Stimulated activated CD8-positive, alpha-beta memory T cell treated with anti-CD3 and anti-CD28 coated beads, Interleukin-2, amount 100 ng/mL, for 48 hours (primary cell): ENCODE results near the gene MAPKAPK2.

Experiments used
- DNase-seq, 2 donors: peaks; one replicate each; pipeline ENCODE4 v3.0.0-alpha.2; 2020; ENCODE audit warnings: low read depth in 2 of 2

MAPKAPK2 gene

DNA sequence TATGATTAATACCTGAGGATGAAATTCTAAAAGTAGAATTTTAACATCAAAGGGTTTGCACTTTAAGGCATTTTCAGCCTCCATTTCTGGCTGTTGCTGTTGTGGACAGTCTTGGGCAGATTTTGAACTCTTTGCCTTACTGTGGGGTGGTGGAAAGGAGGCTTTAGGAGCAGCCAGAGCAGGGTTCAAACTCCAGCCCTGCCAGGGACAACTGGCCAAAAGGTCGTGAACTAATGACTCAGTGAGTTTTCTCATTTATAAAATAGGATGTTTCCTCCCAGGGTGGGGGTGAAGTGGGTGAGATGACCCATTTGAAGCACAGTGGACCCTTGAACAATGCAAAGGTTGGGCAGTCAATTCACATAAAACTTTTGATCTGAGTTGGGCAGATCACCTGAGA is 36.7 kb downstream of the MAPKAPK2 start:
- no peak for DNase-seq

DNA sequence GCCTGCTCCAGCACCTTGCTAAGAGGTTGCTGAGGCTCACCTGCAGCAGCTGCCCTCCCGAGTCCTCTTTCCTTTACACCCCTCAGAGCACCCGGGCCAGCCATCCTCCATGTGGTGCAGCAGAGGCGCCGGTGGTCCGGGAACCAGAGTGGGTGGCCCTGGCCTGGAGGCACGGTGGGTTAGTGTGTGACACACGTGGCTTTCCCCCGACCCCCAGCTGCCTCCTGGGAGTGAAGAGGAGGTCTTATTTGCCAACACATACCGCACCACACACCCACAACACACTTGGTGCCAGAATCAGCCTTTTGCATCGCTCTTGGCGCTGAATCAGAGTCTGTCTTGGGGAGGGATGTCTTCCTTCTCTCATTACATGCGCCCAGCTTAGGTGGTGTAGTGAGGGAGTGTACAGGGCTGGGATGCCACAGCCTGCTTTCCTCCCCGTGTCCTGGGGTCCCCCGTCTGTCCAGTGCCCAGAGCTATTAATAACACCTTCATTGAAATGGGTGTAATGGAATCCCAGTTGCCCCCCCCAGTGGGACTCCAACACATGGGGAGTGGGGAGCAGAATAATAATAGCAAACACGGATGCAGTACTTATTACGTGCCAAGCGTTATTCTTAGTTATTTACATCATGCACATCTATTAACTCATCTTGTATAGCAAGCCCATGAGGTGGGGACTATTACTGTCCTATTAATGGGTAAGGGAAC is 38.2 kb downstream of the MAPKAPK2 start:
- no peak for DNase-seq

DNA sequence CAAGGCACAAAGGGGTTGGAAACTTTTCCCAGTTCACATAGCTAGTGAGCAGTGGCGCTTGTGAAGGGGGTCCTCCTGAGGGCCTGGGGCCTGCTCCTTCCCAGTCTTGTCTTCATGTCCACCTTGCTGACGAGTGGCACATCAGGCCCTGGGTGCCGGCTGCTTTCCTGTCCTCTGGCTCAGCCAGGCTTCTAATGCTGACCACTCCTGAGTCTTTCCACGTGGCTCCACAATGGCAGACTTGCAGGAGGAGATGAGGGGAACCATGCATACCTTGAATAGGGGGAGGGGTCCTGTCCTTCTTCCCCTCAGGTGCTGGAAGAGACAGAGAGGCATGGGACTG is 38.7 kb downstream of the MAPKAPK2 start:
- no peak for DNase-seq

DNA sequence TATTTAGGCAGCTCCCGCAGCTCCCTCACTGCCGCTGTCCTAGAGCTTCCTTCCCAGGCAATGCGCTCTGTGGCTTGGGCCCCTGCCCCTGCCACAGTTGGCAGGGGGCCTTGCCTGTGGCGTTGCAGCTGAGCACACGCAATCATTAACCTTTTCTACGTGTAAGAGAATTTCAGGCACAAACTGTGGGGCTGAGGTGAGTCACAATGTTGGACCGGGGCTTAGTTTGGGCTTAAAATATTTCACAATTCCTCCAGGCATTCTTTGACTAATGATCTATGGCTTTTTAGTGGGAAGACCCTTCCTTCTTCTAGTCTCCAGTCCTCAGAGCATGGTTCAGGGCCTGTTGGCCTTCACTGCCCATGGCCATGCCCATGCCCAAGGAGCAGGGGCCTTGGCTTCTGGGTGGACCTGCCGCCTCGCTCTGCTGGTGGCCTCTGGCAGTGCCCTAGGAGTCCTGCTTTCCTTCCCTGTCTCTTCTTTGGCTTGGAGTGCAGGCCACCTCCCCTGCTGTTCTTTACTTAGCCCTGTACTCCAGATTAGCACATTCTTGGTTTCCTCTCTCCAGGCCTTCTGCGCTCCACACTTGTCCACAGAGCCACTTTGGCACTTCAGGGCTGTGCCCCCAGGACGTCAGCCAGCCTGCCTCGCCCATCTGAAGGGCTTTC is 39.2 kb downstream of the MAPKAPK2 start:
- DNase-seq, result no peak

DNA sequence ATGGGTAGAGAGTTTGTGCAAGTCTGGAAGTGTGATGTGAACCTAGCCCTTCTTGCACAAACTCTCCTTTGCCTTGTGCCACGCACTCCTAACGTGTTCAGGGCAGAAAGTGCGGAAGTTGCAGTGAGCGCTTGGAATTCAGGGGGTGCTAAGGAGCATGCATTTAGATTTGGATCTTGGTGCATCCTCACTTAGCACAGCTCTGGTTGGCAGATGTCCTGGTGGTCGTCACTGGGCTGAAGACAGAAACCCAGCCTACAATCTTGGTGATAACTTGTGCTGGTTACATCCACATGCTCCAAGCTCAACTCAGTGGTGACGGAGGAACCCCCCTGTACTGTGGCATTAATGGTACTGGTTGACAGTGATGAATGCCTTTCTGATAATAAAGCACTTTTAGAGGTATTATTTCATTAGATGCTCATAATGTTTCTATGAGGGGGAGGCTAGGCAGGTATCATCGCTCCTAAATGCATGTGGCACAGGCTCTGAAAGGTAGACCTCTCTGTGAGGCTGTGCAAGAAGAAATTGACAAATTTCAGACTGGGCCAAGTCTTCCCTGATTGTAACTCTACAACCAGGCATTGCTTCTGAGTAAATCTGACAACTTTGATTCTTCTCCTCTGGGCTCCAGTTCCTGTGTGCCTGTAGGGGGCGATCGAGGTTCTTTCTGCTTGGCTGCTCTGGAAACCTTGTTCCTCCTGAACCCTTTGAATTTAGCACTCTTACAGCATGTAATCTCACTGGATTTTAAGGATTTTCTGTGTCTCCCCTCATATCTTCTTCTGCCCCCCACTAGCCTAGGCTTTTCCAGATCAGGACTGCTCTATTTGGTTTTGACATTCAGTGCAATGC is 40.6 kb downstream of the MAPKAPK2 start:
- DNase-seq, result peak in 1 of 2 donors; percentile 49

DNA sequence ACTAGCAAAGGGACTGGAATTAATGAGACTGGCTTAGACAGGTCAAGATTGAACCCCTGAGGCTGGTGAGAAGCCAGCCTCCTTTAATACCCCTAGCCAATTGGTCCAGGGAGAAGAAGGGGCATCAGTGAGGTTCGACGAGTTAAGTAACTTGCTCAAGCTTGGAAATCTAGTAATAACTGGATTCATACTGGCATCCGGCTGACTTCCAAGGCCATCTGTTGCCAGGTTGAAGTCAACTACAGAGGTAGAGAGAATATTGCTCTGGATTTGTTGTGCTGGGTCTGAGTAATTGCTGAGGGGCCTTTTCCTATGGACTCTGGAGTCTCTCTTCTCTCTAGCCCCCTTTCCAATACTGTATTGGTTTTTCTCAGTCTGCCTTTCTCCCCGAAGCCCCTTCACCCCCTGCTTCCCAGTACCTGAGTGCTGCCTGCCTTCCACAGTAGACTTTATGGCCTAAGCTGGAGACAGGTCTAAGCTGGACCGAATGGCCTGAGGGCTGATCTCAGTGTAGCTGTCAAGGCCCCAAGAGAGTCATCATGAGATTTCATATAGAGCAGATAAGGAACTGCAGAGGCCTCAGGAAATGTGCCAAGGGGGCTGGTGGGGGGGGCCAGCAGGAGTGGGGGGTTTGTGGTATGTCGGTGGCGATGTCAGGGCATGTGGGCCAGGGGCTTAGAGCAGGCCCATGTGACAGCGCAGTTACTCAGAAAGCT is 43.4 kb downstream of the MAPKAPK2 start:
- DNase-seq, result no peak

DNA sequence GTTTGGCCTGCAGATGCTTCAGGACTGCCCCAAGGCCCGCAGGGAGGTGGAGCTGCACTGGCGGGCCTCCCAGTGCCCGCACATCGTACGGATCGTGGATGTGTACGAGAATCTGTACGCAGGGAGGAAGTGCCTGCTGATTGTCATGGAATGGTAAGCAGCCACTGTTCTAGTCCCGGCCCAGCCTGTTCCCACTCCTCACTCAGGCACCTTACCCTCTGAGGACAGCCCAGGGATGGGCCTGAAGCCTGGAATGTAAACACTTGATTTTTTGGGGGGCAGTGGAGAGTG is 43.9 kb downstream of the MAPKAPK2 start:
- no peak for DNase-seq

DNA sequence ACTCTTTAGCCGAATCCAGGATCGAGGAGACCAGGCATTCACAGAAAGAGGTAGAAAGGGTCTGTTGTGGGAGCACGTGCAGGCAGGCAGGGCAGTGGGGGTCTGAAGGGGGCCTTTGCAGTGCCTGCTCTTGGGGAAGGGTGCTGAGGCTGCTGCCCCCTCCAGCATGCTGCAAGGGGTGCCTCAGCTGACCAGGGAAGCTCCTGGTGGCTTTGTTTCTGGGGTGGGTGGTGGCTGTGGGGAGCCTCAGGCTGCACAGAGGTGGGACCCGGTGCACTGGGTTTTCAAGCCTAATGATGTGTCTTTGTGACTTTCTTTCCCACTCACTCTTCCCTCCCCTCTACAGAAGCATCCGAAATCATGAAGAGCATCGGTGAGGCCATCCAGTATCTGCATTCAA is 44.3 kb downstream of the MAPKAPK2 start:
- DNase-seq, result no peak

DNA sequence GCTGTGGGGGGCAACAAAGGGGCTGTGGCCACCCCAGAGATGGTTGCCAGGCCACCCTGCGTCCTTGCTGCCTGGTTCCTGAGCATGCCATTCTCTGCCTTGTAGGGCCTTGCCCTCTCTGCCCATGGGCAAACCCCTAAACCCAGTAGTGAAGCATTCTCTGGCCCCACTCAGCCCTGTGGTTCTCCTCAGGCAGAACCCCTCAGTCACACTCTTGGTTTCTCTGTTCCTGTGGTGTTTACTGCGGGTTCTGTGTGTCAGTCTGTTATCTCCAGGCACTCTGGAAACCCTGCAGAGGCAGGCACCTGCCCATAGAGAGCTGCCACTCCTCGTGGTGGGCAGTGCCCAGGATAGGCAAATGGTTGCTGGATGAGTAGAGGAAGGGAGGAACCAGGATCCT is 44.8 kb downstream of the MAPKAPK2 start:
- DNase-seq, result no peak

DNA sequence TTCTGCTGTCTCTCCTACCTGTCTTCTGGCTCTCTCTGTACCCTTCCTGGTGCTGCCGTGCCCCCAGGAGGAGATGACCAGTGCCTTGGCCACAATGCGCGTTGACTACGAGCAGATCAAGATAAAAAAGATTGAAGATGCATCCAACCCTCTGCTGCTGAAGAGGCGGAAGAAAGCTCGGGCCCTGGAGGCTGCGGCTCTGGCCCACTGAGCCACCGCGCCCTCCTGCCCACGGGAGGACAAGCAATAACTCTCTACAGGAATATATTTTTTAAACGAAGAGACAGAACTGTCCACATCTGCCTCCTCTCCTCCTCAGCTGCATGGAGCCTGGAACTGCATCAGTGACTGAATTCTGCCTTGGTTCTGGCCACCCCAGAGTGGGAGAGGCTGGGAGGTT is 47.8 kb downstream of the MAPKAPK2 start:
- DNase-seq, result no peak

DNA sequence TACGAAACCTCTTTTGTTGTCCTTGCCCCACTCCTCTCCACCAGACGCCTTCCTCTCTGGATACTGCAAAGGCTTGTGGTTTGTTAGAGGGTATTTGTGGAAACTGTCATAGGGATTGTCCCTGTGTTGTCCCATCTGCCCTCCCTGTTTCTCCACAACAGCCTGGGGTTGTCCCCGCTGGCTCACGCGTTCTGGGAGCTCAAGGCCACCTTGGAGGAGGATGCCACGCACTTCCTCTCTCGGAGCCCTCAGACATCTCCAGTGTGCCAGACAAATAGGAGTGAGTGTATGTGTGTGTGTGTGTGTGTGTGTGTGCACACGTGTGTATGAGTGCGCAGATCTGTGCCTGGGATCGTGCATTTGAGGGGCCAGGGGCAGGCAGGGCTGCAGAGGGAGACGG is 48.3 kb downstream of the MAPKAPK2 start:
- no peak for DNase-seq

DNA sequence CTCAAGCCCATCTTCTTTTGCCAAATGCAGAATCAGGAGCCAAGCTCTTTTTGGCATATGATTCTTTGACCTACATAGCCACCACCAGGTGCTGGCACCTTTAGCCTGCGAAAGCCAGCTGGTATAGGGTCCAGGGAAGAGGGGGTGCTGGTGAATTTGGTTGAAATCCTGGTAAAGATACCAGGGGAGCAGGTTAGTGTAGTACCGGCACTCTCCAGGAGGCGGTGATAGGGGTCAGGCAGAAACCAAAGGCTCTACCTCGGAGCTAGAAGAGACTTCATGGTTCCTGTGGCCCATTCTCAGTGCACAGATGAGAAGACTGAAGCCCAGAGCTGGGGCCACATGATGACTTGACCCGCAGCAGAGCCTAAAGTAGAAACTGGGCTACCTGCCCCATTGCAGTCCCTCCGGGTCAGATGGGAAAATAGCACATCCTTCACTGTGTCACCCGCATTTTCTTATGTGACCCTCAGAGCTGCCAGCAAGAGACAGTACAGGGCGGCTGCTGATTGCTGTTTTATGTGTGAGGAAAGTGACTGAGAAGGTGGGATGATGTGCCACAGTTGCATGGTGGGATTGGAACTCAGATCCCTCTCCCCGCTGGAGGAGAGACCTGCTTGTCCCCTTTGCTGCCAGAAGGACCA is 49.9 kb downstream of the MAPKAPK2 start:
- DNase-seq, result peak; percentile 60 to 76

DNA sequence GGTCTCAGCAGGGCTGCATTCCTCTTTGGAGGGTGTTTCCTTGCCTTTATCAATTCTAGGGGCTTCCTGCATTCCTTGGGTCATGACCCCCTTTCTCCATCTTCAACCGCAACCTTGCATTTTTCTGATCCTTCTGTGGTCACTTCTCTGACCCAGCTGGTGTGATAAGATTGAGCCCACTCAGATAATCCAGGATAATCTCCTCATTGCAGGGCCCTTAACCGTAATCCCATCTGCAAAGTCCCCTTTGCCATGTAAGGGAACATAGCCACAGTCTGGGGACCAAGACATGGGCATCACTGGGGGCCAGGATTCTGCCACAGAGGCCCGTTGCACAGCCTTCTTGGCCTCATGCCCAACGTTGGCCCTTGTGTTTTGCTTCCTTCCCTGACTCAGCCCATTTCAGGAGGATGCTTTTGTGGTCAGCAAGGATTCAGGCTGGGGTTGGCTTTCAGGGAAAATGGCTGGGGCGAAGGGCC is 50.9 kb downstream of the MAPKAPK2 start:
- DNase-seq, result no peak

DNA sequence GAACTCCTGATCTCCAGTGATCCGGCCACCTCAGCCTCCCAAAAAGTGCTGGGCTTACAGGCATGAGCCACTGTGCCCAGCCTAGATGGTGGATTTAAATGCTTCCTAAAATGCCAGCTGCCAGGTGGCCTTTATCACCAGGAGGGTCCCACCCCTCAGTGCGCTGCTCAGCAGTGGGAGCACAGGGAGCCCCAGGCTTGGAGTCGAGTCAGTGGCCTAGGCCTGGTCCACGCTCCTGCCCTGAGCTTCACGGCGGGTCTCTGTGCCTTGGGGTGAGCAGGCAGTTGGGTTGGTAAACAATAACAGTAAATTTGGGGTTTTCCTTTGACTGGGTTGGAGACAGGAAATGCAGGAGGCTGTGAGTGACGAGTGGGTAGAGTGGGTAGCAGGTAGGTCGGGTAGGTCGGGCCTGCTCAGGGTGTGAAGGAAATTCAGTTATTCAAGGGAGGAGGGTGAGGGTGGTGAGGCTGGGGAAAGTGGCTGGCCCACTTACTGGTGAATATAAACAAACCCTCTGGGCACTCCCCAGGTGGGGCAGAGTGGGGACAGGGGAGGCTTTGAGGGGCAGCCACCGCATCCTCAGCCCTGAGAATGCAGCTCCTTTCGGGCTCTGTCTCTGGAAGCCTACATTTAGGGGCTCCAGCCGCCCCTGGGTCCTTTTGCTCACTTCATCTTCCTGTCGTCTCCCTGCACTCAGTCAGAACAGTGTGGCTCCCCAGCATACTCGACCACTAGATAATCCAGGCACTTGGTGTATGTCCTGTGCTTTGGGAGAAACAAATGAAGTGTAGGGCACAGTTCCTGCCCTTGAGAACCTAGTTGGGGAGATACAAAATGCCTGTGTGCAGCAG is 52.4 kb downstream of the MAPKAPK2 start:
- DNase-seq, result no peak

DNA sequence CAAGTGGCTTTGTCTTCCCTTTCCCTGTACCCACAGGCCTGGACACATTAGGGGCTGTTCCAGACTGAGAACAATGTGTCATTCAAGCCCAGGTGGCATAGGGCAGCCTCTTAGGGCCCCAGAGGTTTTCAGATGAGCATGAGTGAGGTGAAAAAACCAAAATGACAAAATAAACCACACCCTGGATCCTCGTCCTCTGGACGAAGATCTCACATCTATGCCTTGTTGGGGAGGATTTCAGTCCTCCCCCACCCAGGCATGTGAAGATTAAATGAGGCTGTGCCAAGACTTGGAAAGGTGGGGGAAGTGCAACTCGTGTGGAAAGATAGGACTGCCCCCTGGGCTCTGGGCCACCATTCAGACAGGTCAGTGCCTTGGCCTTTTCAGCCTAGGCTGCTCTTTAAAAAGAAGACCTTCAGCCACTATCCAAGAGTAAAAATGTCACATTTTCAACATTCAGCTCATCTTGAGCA is 53.1 kb downstream of the MAPKAPK2 start:
- no peak for DNase-seq

DNA sequence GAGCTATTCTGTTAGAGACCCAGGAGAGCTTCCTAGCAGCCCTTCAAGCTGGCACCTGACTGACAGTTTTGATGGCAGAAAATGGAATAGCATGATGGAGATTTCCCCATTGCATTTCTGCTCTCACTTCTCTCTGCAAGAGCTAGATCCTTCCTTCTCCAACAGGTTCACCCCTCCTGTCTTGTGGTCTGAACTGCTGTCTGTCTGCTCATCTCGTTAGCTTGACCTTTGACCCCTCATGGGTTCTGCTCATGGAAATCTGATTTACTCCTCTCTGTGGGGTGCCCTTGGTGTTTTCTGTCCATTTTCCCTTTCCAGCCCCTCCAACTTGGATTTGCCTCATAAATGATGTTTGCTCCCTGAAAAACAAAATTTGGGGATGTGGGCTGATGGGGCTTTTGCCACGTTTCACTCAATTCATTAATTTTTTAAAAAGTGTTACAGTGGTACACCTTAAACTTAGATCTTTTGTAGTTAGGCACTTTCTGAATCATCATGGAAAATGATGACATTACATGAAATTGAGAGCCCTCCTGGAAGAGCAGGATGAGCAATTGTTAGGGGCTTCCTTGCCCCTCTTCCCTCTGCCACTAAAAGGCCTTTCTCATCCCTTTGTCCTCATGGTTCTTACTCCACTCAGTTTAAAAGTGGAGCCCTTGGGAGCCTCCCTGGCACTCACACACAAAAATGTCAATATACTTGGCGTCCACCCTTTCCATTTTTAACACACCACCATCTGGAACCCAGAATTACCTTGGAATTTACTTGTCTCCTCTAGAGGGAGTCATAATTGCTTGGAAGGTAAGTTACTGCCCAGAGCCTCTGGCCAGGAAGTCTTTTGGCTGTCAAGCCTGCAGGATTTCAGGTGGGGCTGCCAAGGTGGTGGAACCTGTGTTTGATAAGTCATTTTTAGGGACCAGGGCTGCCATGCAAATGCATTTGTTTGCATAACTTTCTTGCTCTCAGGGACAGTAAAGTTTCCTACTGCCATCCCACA is 54.0 kb downstream of the MAPKAPK2 start:
- DNase-seq, result no peak

DNA sequence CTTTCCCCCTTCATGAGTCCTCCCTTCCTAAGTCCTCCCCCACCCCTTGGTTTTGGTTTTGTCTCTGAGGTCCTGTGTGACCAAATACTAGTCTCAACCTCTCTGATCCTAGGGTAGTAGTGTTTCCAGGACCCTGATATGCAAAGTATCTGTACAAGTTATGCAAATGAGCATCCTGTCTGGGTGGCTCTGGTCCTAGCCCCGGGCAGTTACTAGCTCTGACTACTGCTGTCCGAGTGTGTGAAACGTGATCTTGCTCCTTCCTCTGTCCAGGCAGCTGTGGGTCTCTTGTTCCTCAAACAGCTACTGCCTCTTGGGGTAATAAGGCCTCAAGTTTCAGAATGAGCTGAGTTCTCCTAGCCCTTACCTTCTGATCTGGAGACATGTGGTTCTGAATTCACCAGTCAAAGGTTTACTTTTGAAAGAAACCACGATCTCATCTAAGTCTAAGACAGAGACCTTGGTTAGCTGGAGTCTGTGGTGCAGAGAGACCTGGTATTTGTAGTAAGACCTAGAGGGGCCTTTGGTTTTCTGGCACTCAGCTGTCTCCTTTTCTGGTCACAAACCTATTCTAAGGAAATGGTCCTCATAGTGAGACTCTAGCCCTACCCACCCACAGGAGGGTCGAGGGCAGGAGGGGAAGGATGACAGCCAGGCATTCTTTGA is 54.8 kb downstream of the MAPKAPK2 start:
- DNase-seq, result no peak

DNA sequence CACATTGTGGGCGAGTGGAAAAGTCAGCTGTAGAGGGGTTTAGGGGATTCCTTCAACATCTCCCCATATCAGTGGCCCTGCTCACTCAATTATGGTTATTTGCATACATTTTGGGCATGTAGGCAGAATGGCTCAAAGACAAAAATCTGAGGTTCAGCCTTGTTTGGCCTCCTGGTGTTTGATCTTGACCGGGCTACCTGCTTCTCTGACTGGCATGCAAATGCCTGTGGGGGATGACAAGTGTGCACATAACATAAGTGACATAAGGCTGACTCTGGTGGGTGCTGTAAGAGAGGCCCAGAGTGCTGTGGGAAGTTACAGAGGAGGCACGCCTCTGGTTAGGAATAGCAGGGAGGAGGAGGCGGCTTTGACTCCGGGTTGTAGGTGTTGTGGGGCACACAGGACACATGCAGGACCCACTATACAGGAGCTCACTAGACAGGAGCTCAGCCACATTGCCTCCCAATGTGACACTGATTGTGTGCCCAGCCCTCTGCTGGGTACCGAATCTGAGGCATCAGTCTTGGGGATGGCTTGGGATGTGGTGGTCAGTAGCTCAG is 56.5 kb downstream of the MAPKAPK2 start:
- no peak for DNase-seq
